SJCRH30 (cell line): ENCODE data around the gene CXCL17. TPM values are rescaled to one million over a fixed set of nuclear protein-coding genes. Genes with fewer than 3 reads are reported as not detected.
"Not testable (repeated sequence)": the region's sequence is repeated elsewhere in the genome, so short reads cannot be mapped to it uniquely, and the experiment has no call there.

Experiments used
- DNase-seq, 2 experiments: peaks; one replicate each; pipeline ENCODE4 v3.0.0-alpha.2; 2015 to 2020
- H3K27ac ChIP-seq: fragments of 250-450 bp; sonication (Bioruptor Pico); 2 replicates; pipeline ENCODE4 v1.5.1; 2020; ENCODE audit warnings: mild to moderate bottlenecking, moderate library complexity
- H3K27me3 ChIP-seq: fragments of 250-450 bp; sonication (Bioruptor Pico); 2 replicates; pipeline ENCODE4 v1.5.1; 2020; ENCODE audit warnings: mild to moderate bottlenecking, moderate library complexity
- H3K36me3 ChIP-seq: fragments of 250-450 bp; sonication (Bioruptor Pico); 2 replicates; pipeline ENCODE4 v1.5.1; 2020; ENCODE audit warnings: mild to moderate bottlenecking, moderate library complexity
- H3K4me1 ChIP-seq: fragments of 250-450 bp; sonication (Bioruptor Pico); 2 replicates; pipeline ENCODE4 v1.5.1; 2020; ENCODE audit warnings: mild to moderate bottlenecking, moderate library complexity
- H3K4me3 ChIP-seq: fragments of 250-450 bp; sonication (Bioruptor Pico); 2 replicates; pipeline ENCODE4 v1.5.1; 2020; ENCODE audit warnings: mild to moderate bottlenecking, moderate library complexity
- H3K9me3 ChIP-seq: fragments of 250-450 bp; sonication (Bioruptor Pico); replicated peaks from 2 replicates; pipeline ENCODE4 v1.5.1; 2020; ENCODE audit warnings: mild to moderate bottlenecking, moderate library complexity
- total RNA-seq: library from RNA; depleted of rRNA; stranded (reverse); fragments of >200 nt; shearing (Covaris generic); gene quantifications from 2 replicates; pipeline ENCODE4 v1.2.3, GENCODE V29; 2014

CXCL17 gene
- total RNA-seq, 1 experiment from 2014 or later: not detected

GRCh38 chr19:42471554-42472249 lies 29.0 kb upstream of the CXCL17 start:
- DNase-seq: peak; percentile 14 to 25

GRCh38 chr19:42469311-42470235 lies 26.8 kb upstream of the CXCL17 start:
- peaks cover 4% of the 10 kb centered on the region; the same call in 1 of the 2 replicates for H3K27me3 ChIP-seq
- peaks cover 13% of the 10 kb centered on the region; the same call in 1 of the 2 replicates for H3K4me1 ChIP-seq
- H3K27ac ChIP-seq: no peak overlapping the region
- peak in 1 of 2 experiments; percentile 27 for DNase-seq
- H3K9me3 ChIP-seq: no peaks in the 10 kb centered on the region
- no peaks in the 10 kb centered on the region for H3K36me3 ChIP-seq
- no peak overlapping the region for H3K4me3 ChIP-seq

More at GRCh38 chr19:42471554-42472249, 29.0 kb upstream of the CXCL17 start:
- peaks cover 13% of the 10 kb centered on the region; the same call in 1 of the 2 replicates for H3K4me1 ChIP-seq
- H3K36me3 ChIP-seq: no peaks in the 10 kb centered on the region
- no peak overlapping the region for H3K27ac ChIP-seq
- H3K27me3 ChIP-seq: peaks cover 4% of the 10 kb centered on the region; the same call in 1 of the 2 replicates
- no peak overlapping the region for H3K4me3 ChIP-seq
- no peaks in the 10 kb centered on the region for H3K9me3 ChIP-seq

GRCh38 chr19:42468273-42468796 lies 25.6 kb upstream of the CXCL17 start:
- Histone ChIP-seq H3K4me1 (peaks cover 13% of the 10 kb centered on the region; the same call in 1 of the 2 replicates), H3K27me3 (peaks cover 4% of the 10 kb centered on the region; the same call in 1 of the 2 replicates), H3K27ac (no peak overlapping the region), H3K4me3 (no peak overlapping the region), H3K36me3 (no peaks in the 10 kb centered on the region), H3K9me3 (no peaks in the 10 kb centered on the region)
- DNase-seq: peak; percentile 10 to 45

GRCh38 chr19:42467183-42467760 lies 24.5 kb upstream of the CXCL17 start:
- no peaks in the 10 kb centered on the region for H3K36me3 ChIP-seq
- H3K27ac ChIP-seq: no peak overlapping the region
- no peak overlapping the region for H3K4me3 ChIP-seq
- peaks cover 6% of the 10 kb centered on the region for H3K27me3 ChIP-seq
- no peak for DNase-seq
- no peaks in the 10 kb centered on the region for H3K9me3 ChIP-seq
- peaks cover 13% of the 10 kb centered on the region; the same call in 1 of the 2 replicates for H3K4me1 ChIP-seq

GRCh38 chr19:42466521-42467182 lies 23.9 kb upstream of the CXCL17 start:
- Histone ChIP-seq H3K27me3 (peaks cover 8% of the 10 kb centered on the region), H3K4me1 (peaks cover 13% of the 10 kb centered on the region; the same call in 1 of the 2 replicates), H3K27ac (no peak overlapping the region), H3K9me3 (no peaks in the 10 kb centered on the region), H3K36me3 (no peaks in the 10 kb centered on the region), H3K4me3 (no peak overlapping the region)
- no peak for DNase-seq

- no peak overlapping the region for H3K4me3 ChIP-seq
- H3K4me1 ChIP-seq: peaks cover 13% of the 10 kb centered on the region; the same call in 1 of the 2 replicates
- H3K9me3 ChIP-seq: no peaks in the 10 kb centered on the region
- DNase-seq: no peak
- no peak overlapping the region for H3K27ac ChIP-seq
- no peaks in the 10 kb centered on the region for H3K36me3 ChIP-seq
- peaks cover 7% of the 10 kb centered on the region for H3K27me3 ChIP-seq
Measured at GRCh38 chr19:42465827-42466280, 23.1 kb upstream of the CXCL17 start.

GRCh38 chr19:42461700-42462324 lies 19.1 kb upstream of the CXCL17 start:
- no peaks in the 10 kb centered on the region for H3K4me1 ChIP-seq
- no peak overlapping the region for H3K4me3 ChIP-seq
- H3K9me3 ChIP-seq: no peaks in the 10 kb centered on the region
- H3K36me3 ChIP-seq: no peaks in the 10 kb centered on the region
- DNase-seq: no peak
- H3K27ac ChIP-seq: no peak overlapping the region
- peaks cover 5% of the 10 kb centered on the region; the same call in 1 of the 2 replicates for H3K27me3 ChIP-seq

GRCh38 chr19:42461231-42461630 lies 18.5 kb upstream of the CXCL17 start:
- not testable (repeated sequence) for H3K4me3 ChIP-seq, H3K9me3 ChIP-seq, H3K27ac ChIP-seq, H3K4me1 ChIP-seq, DNase-seq, H3K27me3 ChIP-seq, H3K36me3 ChIP-seq

GRCh38 chr19:42459926-42460325 lies 17.2 kb upstream of the CXCL17 start:
- Histone ChIP-seq H3K9me3 (no peaks in the 10 kb centered on the region), H3K36me3 (no peaks in the 10 kb centered on the region), H3K27me3 (peaks cover 6% of the 10 kb centered on the region; the same call in 1 of the 2 replicates), H3K4me3 (no peak overlapping the region), H3K4me1 (no peaks in the 10 kb centered on the region), H3K27ac (no peak overlapping the region)
- DNase-seq: no peak

- H3K27ac ChIP-seq: no peak overlapping the region
- H3K36me3 ChIP-seq: no peaks in the 10 kb centered on the region
- DNase-seq: no peak
- no peaks in the 10 kb centered on the region for H3K4me1 ChIP-seq
- H3K9me3 ChIP-seq: no peaks in the 10 kb centered on the region
- peaks cover 17% of the 10 kb centered on the region; the same call in 1 of the 2 replicates for H3K27me3 ChIP-seq
- H3K4me3 ChIP-seq: no peak overlapping the region
Measured at GRCh38 chr19:42455621-42456081, 12.9 kb upstream of the CXCL17 start.

- H3K27ac ChIP-seq: no peak overlapping the region
- DNase-seq: no peak
- H3K9me3 ChIP-seq: no peaks in the 10 kb centered on the region
- H3K27me3 ChIP-seq: peaks cover 20% of the 10 kb centered on the region; the same call in 1 of the 2 replicates
- no peaks in the 10 kb centered on the region for H3K36me3 ChIP-seq
- H3K4me1 ChIP-seq: no peaks in the 10 kb centered on the region
- H3K4me3 ChIP-seq: no peak overlapping the region
Measured at GRCh38 chr19:42455086-42455485, 12.3 kb upstream of the CXCL17 start.

- DNase-seq: no peak
- Histone ChIP-seq H3K27ac (no peak overlapping the region), H3K4me1 (no peaks in the 10 kb centered on the region), H3K4me3 (no peak overlapping the region), H3K27me3 (peaks cover 23% of the 10 kb centered on the region; the same call in 1 of the 2 replicates), H3K36me3 (no peaks in the 10 kb centered on the region), H3K9me3 (no peaks in the 10 kb centered on the region)
Measured at GRCh38 chr19:42452590-42452989, 9.8 kb upstream of the CXCL17 start.

GRCh38 chr19:42450314-42450934 lies 7.7 kb upstream of the CXCL17 start:
- Histone ChIP-seq H3K9me3 (no peaks in the 10 kb centered on the region), H3K27ac (no peak overlapping the region), H3K4me3 (no peak overlapping the region), H3K27me3 (peaks cover 23% of the 10 kb centered on the region; the same call in 1 of the 2 replicates), H3K4me1 (no peaks in the 10 kb centered on the region), H3K36me3 (no peaks in the 10 kb centered on the region)
- peak; percentile 56 to 87 for DNase-seq
